H9 (cell line): ENCODE results near the gene ADGRG1. TPM values are rescaled to one million over a fixed set of nuclear protein-coding genes. Genes with fewer than 3 reads are reported as not detected.
A peak's percentile ranks its signal among the peaks of the same experiment; 100 is the strongest.

ENCODE experiments used
- DNase-seq: peaks from one replicate; pipeline ENCODE4 v3.0.0-alpha.2; 2017
- H2AFZ ChIP-seq: one replicate; pipeline ENCODE4 v1.6.1; 2013; ENCODE audit warnings: mild to moderate bottlenecking, low read length, control low read depth, moderate library complexity
- H2AK5ac ChIP-seq: 2 replicates; pipeline ENCODE4 v1.6.1; 2013; ENCODE audit warnings: low read length, control low read depth, mixed read lengths; ENCODE audit not compliant: insufficient read length
- H2BK120ac ChIP-seq: one replicate; pipeline ENCODE4 v1.6.1; 2013; ENCODE audit warnings: low read depth, mild to moderate bottlenecking, low read length, control low read depth, inconsistent platforms; ENCODE audit not compliant: poor library complexity, severe bottlenecking
- H2BK12ac ChIP-seq: 2 replicates; pipeline ENCODE4 v1.6.1; 2013; ENCODE audit warnings: low read length, control low read depth, mixed read lengths, low read depth; ENCODE audit not compliant: insufficient read length
- H2BK15ac ChIP-seq: 2 replicates; pipeline ENCODE4 v1.6.1; 2013; ENCODE audit warnings: low read depth, low read length, control low read depth
- H2BK20ac ChIP-seq: one replicate; pipeline ENCODE4 v1.6.1; 2013; ENCODE audit warnings: low read depth, mild to moderate bottlenecking, low read length, control low read depth, inconsistent platforms; ENCODE audit not compliant: poor library complexity, severe bottlenecking
- H2BK5ac ChIP-seq: 2 replicates; pipeline ENCODE4 v1.6.1; 2013; ENCODE audit warnings: low read length, control low read depth, mixed read lengths; ENCODE audit not compliant: insufficient read length
- H3K14ac ChIP-seq: 2 replicates; pipeline ENCODE4 v1.6.1; 2013; ENCODE audit warnings: low read length, control low read depth; ENCODE audit not compliant: insufficient read depth
- H3K18ac ChIP-seq: 2 replicates; pipeline ENCODE4 v1.6.1; 2013; ENCODE audit warnings: low read depth, mild to moderate bottlenecking, mixed read lengths, low read length, control low read depth; ENCODE audit not compliant: insufficient read length
- H3K23ac ChIP-seq: 2 replicates; pipeline ENCODE4 v1.6.1; 2013; ENCODE audit warnings: low read length, control low read depth, mixed read lengths, low read depth; ENCODE audit not compliant: insufficient read length
- H3K23me2 ChIP-seq: 2 replicates; pipeline ENCODE4 v1.6.1; 2013; ENCODE audit warnings: low read depth, mild to moderate bottlenecking, mixed read lengths, low read length, control low read depth; ENCODE audit not compliant: insufficient read length, poor library complexity, severe bottlenecking
- H3K27ac ChIP-seq: 2 replicates; pipeline ENCODE4 v1.5.1; 2013; ENCODE audit warnings: low read length, control low read depth, mixed read lengths, low read depth; ENCODE audit not compliant: insufficient read length
- H3K27me3 ChIP-seq: 2 replicates; pipeline ENCODE4 v1.6.1; 2013; ENCODE audit warnings: low read length, control low read depth, inconsistent platforms; ENCODE audit not compliant: insufficient read depth
- H3K4ac ChIP-seq: 2 replicates; pipeline ENCODE4 v1.6.1; 2013; ENCODE audit warnings: low read depth, mild to moderate bottlenecking, control low read depth, inconsistent platforms, low read length, moderate library complexity
- H3K4me1 ChIP-seq: 2 replicates; pipeline ENCODE4 v1.6.1; 2013; ENCODE audit warnings: low read length, control low read depth, inconsistent platforms; ENCODE audit not compliant: insufficient read depth
- H3K4me2 ChIP-seq: 2 replicates; pipeline ENCODE4 v1.6.1; 2013; ENCODE audit warnings: low read length, control low read depth, mixed read lengths; ENCODE audit not compliant: insufficient read length, insufficient read depth
- H3K56ac ChIP-seq: 2 replicates; pipeline ENCODE4 v1.6.1; 2013; ENCODE audit warnings: low read depth, mild to moderate bottlenecking, mixed read lengths, low read length, control low read depth; ENCODE audit not compliant: insufficient read length
- H3K79me1 ChIP-seq: 2 replicates; pipeline ENCODE4 v1.6.1; 2013; ENCODE audit warnings: low read depth, mild to moderate bottlenecking, moderate library complexity, low read length, control low read depth, inconsistent platforms; ENCODE audit not compliant: insufficient read depth, poor library complexity, severe bottlenecking
- H3K79me2 ChIP-seq: 2 replicates; pipeline ENCODE4 v1.6.1; 2013; ENCODE audit warnings: low read length, control low read depth, inconsistent platforms; ENCODE audit not compliant: insufficient read depth
- H3K9ac ChIP-seq: 2 replicates; pipeline ENCODE4 v1.6.1; 2013; ENCODE audit warnings: low read length, control low read depth, mixed read lengths; ENCODE audit not compliant: insufficient read length; ENCODE audit errors: extremely low read depth
- H3K9me3 ChIP-seq: one replicate; pipeline ENCODE4 v1.6.1; 2013; ENCODE audit warnings: low read depth, low read length, inconsistent platforms; ENCODE audit not compliant: control insufficient read depth
- H3T11ph ChIP-seq: one replicate; pipeline ENCODE4 v1.6.1; 2013; ENCODE audit warnings: mild to moderate bottlenecking, low read length, control low read depth, inconsistent platforms
- H4K20me1 ChIP-seq: one replicate; pipeline ENCODE4 v1.6.1; 2013; ENCODE audit not compliant: control insufficient read depth, insufficient read length, insufficient read depth
- H4K5ac ChIP-seq: 2 replicates; pipeline ENCODE4 v1.6.1; 2013; ENCODE audit warnings: low read depth, mild to moderate bottlenecking, mixed read lengths, low read length, control low read depth; ENCODE audit not compliant: insufficient read length
- H4K8ac ChIP-seq: replicated peaks from 2 replicates; pipeline ENCODE4 v1.6.1; 2013; ENCODE audit warnings: low read length, control low read depth, mixed read lengths, low read depth; ENCODE audit not compliant: insufficient read length
- H4K91ac ChIP-seq: 2 replicates; pipeline ENCODE4 v1.6.1; 2013; ENCODE audit warnings: low read depth, mild to moderate bottlenecking, moderate library complexity, mixed read lengths, low read length, control low read depth; ENCODE audit not compliant: insufficient read length
- H3K27ac Mint-ChIP-seq, 3 experiments: 2 replicates in 2 of 3; 3 replicates in 1 of 3; pipeline ENCODE4 v1.8.0; 2020 to 2021; ENCODE audit warnings: mixed read lengths in 3 of 3, mild to moderate bottlenecking in 1 of 3, moderate library complexity in 1 of 3
- H3K27me3 Mint-ChIP-seq: 2 replicates; pipeline ENCODE4 v1.8.0; 2021; ENCODE audit warnings: low read depth, mild to moderate bottlenecking, moderate library complexity, mixed read lengths
- H3K36me3 Mint-ChIP-seq, 3 experiments: 2 replicates in 2 of 3; 3 replicates in 1 of 3; pipeline ENCODE4 v1.8.0; 2020 to 2021; ENCODE audit warnings: low read depth in 3 of 3, mixed read lengths in 3 of 3; ENCODE audit not compliant: insufficient read depth in 1 of 3
- H3K4me1 Mint-ChIP-seq, 2 experiments: 2 replicates each; pipeline ENCODE4 v1.8.0; 2020; ENCODE audit warnings: mixed read lengths in 2 of 2
- H3K4me3 Mint-ChIP-seq, 2 experiments: 2 replicates in 1 of 2; 3 replicates in 1 of 2; pipeline ENCODE4 v1.8.0; 2020 to 2021; ENCODE audit warnings: mild to moderate bottlenecking in 2 of 2, mixed read lengths in 2 of 2, moderate library complexity in 1 of 2
- H3K9me3 Mint-ChIP-seq, 2 experiments: 2 replicates in 1 of 2; 3 replicates in 1 of 2; pipeline ENCODE4 v1.8.0; 2020; ENCODE audit warnings: mild to moderate bottlenecking in 2 of 2, mixed read lengths in 2 of 2, moderate library complexity in 1 of 2
- CTCF ChIP-seq: fragments of 200-600 bp; sonication (generic); conservative IDR thresholded peaks from 3 replicates; pipeline ENCODE4 v1.8.0; 2021; ENCODE audit warnings: antibody characterized with exemption, mild to moderate bottlenecking
- WGBS: extraction: QIAGEN DNeasy Blood & Tissue Kit; methylation state at CpG from one replicate; pipeline ENCODE4 v1.1.7; 2013; ENCODE audit warnings: missing lambda C conversion rate, low lambda C conversion rate, mixed read lengths; ENCODE audit not compliant: insufficient read length; ENCODE audit errors: extremely low coverage; 5-methylcytosine and 5-hydroxymethylcytosine counted together
- total RNA-seq: library from RNA; stranded (reverse); gene quantifications from 2 replicates; pipeline ENCODE4 v1.2.1, GENCODE V29; 2021

The ADGRG1 gene
- total RNA-seq, 1 experiment from 2014 or later, result 1.1 TPM

GRCh38 chr16:57616241-57616640, 12.2 kb upstream of the ADGRG1 start:
- WGBS, result no CpG with 5 or more reads among the region's 7 CpGs
- peaks cover 8 to 23% of the 10 kb centered on the region in 2 experiments for H3K4me1 Mint-ChIP-seq
- H2BK15ac ChIP-seq, result no peak overlapping the region

More at GRCh38 chr16:57616241-57616640, 12.2 kb upstream of the ADGRG1 start:
- Histone ChIP-seq H4K20me1 (no peaks in the 10 kb centered on the region), H3K18ac (no peak overlapping the region), H4K5ac (no peak overlapping the region), H3K9ac (no peak overlapping the region), H2BK12ac (no peak overlapping the region), H3K4me2 (no peak overlapping the region), H3K14ac (no peak overlapping the region), H2BK20ac (no peak overlapping the region), H4K8ac (no peak overlapping the region), H3K23ac (no peak overlapping the region), H3T11ph (no peak overlapping the region), H3K4me1 (no peaks in the 10 kb centered on the region), H3K4ac (no peak overlapping the region), H2AK5ac (no peak overlapping the region), H2BK5ac (no peak overlapping the region), H3K9me3 (no peaks in the 10 kb centered on the region), H3K23me2 (no peaks in the 10 kb centered on the region), H3K27ac (no peak overlapping the region), H4K91ac (no peak overlapping the region), H3K79me1 (no peaks in the 10 kb centered on the region), H2AFZ (no peak overlapping the region), H2BK120ac (no peak overlapping the region), H3K27me3 (no peaks in the 10 kb centered on the region), H3K56ac (no peak overlapping the region), H3K79me2 (no peaks in the 10 kb centered on the region)
- peak; percentile 9 for DNase-seq
- H3K4me3 Mint-ChIP-seq, result no peak overlapping the region
- H3K27ac Mint-ChIP-seq, result peak overlapping the region in 1 of 3 experiments; percentile 87; a peak in 1 of 7 replicates
- no peaks in the 10 kb centered on the region for H3K9me3 Mint-ChIP-seq
- no peaks in the 10 kb centered on the region for H3K36me3 Mint-ChIP-seq
- no peak for TF ChIP-seq CTCF
- no peaks in the 10 kb centered on the region for H3K27me3 Mint-ChIP-seq
